ENCODE measurements around the gene SNX5. TPM values are rescaled to one million over a fixed set of nuclear protein-coding genes. Genes with fewer than 3 reads are reported as not detected.
A peak's percentile ranks its signal among the peaks of the same experiment; 100 is the strongest.

The SNX5 gene
- total and polyA plus RNA-seq, 10 of the 15 experiments (the other 5 are each of a cell fraction or from before 2014, with no cell fraction given), result 92.9 to 316 (median 245) TPM

GRCh38 chr20:17941826-17942196, 26.8 kb downstream of the SNX5 start (continued):
- TF ChIP-seq JUND (IDR thresholded peaks at IDR 0.05; ENCODE audit: low read depth, low read length) (no peak), ATF2 (IDR thresholded peaks at IDR 0.05; ENCODE audit: low read length) (no peak)
- TF ChIP-seq, protein P1, sequence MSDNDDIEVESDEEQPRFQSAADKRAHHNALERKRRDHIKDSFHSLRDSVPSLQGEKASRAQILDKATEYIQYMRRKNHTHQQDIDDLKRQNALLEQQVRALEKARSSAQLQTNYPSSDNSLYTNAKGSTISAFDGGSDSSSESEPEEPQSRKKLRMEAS (IDR thresholded peaks at IDR 0.05; ENCODE audit: low read depth, low read length), result no peak

DNA sequence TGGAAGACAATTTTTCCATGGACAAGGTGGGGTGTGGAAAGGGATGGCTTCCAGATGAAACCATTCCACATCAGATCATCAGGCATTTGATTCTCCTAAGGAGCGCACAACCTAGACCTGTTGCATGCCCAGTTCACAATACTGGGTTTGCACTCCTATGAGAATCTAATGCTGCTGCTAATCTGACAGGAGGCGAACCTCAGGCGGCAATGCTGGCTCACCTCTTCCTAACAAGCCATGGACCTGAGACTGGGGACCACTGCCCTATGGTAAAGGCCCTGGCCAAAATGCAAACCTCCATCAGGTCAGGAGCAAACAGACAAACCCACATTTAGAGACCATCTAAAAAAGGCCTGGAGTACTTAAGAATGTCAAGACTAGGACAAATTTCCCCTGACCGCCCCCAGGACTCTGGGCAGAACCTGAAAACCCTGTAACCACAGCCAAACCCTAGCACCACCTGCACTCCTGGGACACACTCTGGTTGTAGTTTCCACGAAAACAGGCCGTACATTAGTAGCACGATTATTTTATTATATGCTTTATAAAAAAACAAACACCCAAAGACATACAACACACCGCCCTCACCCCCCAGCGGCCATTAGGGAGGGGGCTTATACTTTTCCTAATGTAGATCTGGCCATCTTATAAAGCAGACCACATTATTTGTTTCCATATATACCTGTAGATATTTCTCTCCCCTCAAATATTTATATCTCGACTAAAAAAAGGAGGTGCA, 27.3 kb downstream of the SNX5 start:
- ChIA-PET CTCF (interaction anchor here (1.4 to 3.9 kb wide), 4 partner anchors 12 to 259 kb away, joined by 5 to 43 read pairs (median 8); partner anchors contain the start of gene RRBP1), RAD21 (ENCODE audit: unreplicated experiment) (no interaction called here), SMC1A (ENCODE audit: uncharacterized antibody, unreplicated experiment) (interaction anchor here (0.8 to 3.3 kb wide), 4 partner anchors 16 to 24 kb away, joined by 4 to 32 read pairs (median 6); no protein-coding TSS in a partner anchor), POLR2A (interaction anchor here (0.6 kb wide), 1 partner anchor 65 kb away, joined by 3 read pairs; no protein-coding TSS in a partner anchor)
- Histone ChIP-seq H3K9ac (ENCODE audit: control insufficient read depth, insufficient read depth, low read length) (no peak overlapping the region), H3K27me3 (replicated peaks in 1 of 2; ENCODE audit: control insufficient read depth in 2 of 2, insufficient read depth in 2 of 2, low read length in 1 of 2) (no peaks in the 10 kb centered on the region), H4K20me1 (ENCODE audit: control insufficient read depth, insufficient read depth) (peaks cover 5% of the 10 kb centered on the region; the same call in 1 of the 2 replicates), H3K4me1 (ENCODE audit: control insufficient read depth, insufficient read depth, low read length) (peaks cover 34% of the 10 kb centered on the region), H3K36me3 (ENCODE audit: control insufficient read depth in 2 of 2, insufficient read depth in 2 of 2, low read length in 1 of 2) (peaks cover 18 to 37% of the 10 kb centered on the region in 2 experiments), H2AFZ (ENCODE audit: control insufficient read depth, low read depth, low read length) (no peak overlapping the region), H3K9me3 (replicated peaks; ENCODE audit: control insufficient read depth, insufficient read depth, low read length) (no peaks in the 10 kb centered on the region), H3K27ac (ENCODE audit: control insufficient read depth, insufficient read depth) (no peak overlapping the region), H3K4me2 (ENCODE audit: control insufficient read depth, insufficient read depth) (no peak overlapping the region), H3K4me3 (no peak overlapping the region), H3K79me2 (ENCODE audit: control insufficient read depth, insufficient read depth, low read length) (peaks cover 9% of the 10 kb centered on the region)
- FAIRE-seq, result no peak
- in situ Hi-C loops (cut with MboI), result loop anchor here (5.0 kb wide), 1 partner anchor 49 kb away; no protein-coding TSS in a partner anchor
- peak; percentile 71 for TF ChIP-seq POLR2A (IDR thresholded peaks at IDR 0.05; ENCODE audit: low read depth, low read length)
- no peak for TF ChIP-seq EED (IDR thresholded peaks at IDR 0.05; ENCODE audit: low read depth)
- peak; percentile 22 for TF ChIP-seq PML (IDR thresholded peaks at IDR 0.05; ENCODE audit: low read length)
- TF ChIP-seq, protein P2, sequence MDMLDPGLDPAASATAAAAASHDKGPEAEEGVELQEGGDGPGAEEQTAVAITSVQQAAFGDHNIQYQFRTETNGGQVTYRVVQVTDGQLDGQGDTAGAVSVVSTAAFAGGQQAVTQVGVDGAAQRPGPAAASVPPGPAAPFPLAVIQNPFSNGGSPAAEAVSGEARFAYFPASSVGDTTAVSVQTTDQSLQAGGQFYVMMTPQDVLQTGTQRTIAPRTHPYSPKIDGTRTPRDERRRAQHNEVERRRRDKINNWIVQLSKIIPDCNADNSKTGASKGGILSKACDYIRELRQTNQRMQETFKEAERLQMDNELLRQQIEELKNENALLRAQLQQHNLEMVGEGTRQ (IDR thresholded peaks at IDR 0.05; ENCODE audit: borderline replicate concordance, low read depth, low read length), result no peak
- no peak for TF ChIP-seq BACH1 (IDR thresholded peaks at IDR 0.05; ENCODE audit: borderline replicate concordance)
- DNase-seq (ENCODE audit: low read depth, low spot score), result no peak
- intact Hi-C loops (cut with micrococcal nuclease; ENCODE audit: unreplicated experiment), result no loop called here
- BruUV-seq (replicated peaks), result no TSS peak
- WGBS (ENCODE audit: insufficient coverage, insufficient replicate concordance, low lambda C conversion rate, missing lambda C conversion rate), result 95% methylated on average over 10 of the region's 10 CpGs
- ATAC-seq, result no peak
